HUES64 (cell line): ENCODE results near the gene PP2D1.
"Not testable (repeated sequence)": the region's sequence is repeated elsewhere in the genome, so short reads cannot be mapped to it uniquely, and the experiment has no call there.

Experiments
- H3K27ac ChIP-seq: 2 replicates; pipeline ENCODE4 v1.7.0; 2013; ENCODE audit warnings: low read depth, low read length, inconsistent platforms
- H3K27me3 ChIP-seq: 2 replicates; pipeline ENCODE4 v1.6.1; 2013; ENCODE audit warnings: mild to moderate bottlenecking, low read length; ENCODE audit not compliant: insufficient read depth
- H3K36me3 ChIP-seq: 2 replicates; pipeline ENCODE4 v1.6.1; 2013; ENCODE audit warnings: mild to moderate bottlenecking, low read length; ENCODE audit not compliant: insufficient read depth
- H3K4me1 ChIP-seq: 2 replicates; pipeline ENCODE4 v1.6.1; 2013; ENCODE audit warnings: mild to moderate bottlenecking, low read length, moderate library complexity; ENCODE audit not compliant: insufficient read depth
- H3K4me3 ChIP-seq: 2 replicates; pipeline ENCODE4 v1.5.1; 2013; ENCODE audit warnings: mild to moderate bottlenecking, low read length, moderate library complexity
- H3K9ac ChIP-seq: 2 replicates; pipeline ENCODE4 v1.6.1; 2013; ENCODE audit warnings: mild to moderate bottlenecking, low read depth, low read length
- H3K9me3 ChIP-seq: 2 replicates; pipeline ENCODE4 v1.6.1; 2013; ENCODE audit warnings: low read depth, low read length; ENCODE audit not compliant: insufficient read depth
- WGBS: fragments of 150-250, 120-280 bp; methylation state at CpG from one replicate; pipeline ENCODE4 v1.1.7; 2013; ENCODE audit warnings: missing lambda C conversion rate; 5-methylcytosine and 5-hydroxymethylcytosine counted together

The PP2D1 gene

DNA sequence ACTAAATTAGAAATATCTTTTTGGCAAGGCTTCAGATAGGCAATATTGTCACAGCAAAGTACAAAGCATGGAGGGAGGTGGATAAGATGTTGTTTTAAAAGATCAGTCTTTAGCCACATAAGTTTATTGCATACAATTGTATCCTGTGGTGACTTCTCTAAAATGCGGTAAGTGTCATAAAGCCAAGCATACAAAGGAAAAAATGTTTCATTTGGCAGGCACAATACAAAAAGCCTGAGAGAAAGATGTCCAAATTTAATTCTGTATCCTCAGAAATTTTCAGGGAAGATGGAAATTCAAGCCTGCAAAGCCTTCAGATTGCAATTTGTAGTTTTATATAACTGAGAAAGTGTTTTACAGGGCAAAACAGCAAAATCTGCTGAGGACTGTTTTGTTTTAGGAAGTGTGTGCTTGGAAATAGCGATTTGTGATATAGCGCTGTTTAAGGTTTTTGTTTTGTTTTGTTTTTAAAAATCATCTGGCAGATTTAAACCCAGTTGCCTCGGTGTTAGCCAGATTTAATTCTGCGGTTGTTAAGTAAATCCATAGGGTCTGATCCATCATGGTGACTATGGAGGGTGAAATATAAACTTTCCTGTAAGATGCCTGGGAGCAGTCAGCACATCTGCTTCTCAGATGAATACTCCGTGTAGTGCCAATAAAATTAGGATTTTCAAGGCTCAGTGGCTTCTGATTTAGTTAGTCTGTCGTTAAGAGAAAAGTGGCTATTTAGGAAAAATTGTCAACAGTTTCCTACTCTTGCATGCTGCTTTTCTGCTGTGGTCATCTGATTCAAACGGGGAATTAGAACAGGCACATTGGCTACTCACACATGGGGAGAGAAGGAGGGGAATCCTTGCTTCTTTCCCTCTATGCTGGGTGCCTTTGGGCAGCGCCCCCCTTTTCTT lies 36.2 kb upstream of the PP2D1 start:
- Histone ChIP-seq H3K36me3 (no peaks in the 10 kb centered on the region), H3K27ac (no peak overlapping the region), H3K4me3 (no peak overlapping the region), H3K9me3 (no peaks in the 10 kb centered on the region), H3K4me1 (no peaks in the 10 kb centered on the region), H3K27me3 (no peaks in the 10 kb centered on the region), H3K9ac (no peak overlapping the region)
- 87% methylated on average over 9 of the region's 9 CpGs for WGBS

DNA sequence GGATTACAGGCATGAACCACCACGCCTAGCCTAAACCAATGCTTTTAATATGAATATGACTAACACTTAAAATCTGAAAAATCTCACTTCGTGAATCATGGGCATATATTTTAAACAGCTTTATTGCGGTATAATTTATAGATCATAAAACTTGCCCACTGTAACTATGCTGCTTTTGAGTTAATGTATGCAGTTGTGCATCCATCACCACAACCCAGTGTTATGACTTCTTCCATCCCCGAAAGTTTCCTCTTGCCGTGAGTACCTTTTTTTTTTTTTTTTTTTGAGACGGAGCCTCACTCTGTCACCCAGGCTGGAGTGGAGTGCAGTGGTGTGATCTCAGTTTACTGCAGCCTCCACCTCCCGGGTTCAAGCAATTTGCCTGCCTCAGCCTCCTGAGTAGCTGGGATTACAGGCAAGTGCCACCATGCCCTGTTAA lies 35.3 kb upstream of the PP2D1 start:
- H3K4me1 ChIP-seq = no peaks in the 10 kb centered on the region
- no peaks in the 10 kb centered on the region for H3K9me3 ChIP-seq
- WGBS = 95% methylated on average over 6 of the region's 7 CpGs
- H3K27me3 ChIP-seq = no peaks in the 10 kb centered on the region
- no peak overlapping the region for H3K4me3 ChIP-seq
- H3K27ac ChIP-seq = no peak overlapping the region
- no peaks in the 10 kb centered on the region for H3K36me3 ChIP-seq
- no peak overlapping the region for H3K9ac ChIP-seq

DNA sequence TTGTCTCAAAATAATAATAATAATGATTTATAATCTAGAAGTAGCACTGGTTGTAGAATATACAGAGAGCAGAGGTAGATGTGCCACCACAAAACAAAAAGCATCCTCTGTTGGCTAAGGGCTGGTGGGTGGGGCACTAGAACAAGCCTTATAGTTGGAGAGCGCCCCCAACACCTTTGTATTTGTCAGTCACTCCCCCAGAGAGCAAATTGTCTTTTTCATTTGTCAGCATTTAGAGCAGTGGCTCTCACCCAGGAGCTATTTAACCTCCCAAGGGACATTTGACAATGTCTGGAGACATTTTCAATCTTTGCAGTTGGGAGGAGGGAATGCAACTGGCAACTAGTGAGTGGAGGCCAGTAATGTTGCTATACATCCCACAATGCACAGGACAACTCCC lies 34.5 kb upstream of the PP2D1 start:
- H3K9ac ChIP-seq = no peak overlapping the region

DNA sequence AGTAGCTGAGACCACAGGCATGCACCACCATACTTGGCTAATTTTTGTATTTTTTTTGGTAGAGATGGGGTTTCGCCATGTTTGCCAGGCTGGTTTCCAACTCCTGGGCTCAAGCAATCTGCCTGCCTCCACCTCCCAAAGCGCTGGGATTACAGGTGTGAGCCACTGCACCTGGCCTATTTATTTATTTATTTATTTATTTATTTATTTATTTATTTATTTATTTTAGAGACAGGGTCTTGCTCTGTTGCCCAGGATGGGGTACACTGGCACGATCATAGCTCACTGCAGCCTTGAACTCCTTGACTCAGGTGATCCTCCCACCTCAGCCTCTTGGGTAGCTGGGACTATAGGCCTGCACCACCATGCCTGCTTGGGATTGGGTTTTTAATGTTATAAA lies 33.1 kb upstream of the PP2D1 start:
- not testable (repeated sequence) for H3K4me3 ChIP-seq, H3K27ac ChIP-seq, H3K36me3 ChIP-seq, H3K27me3 ChIP-seq, H3K9ac ChIP-seq, H3K4me1 ChIP-seq, H3K9me3 ChIP-seq
- WGBS = 93% methylated on average over 3 of the region's 3 CpGs

More for the DNA sequence above, 34.5 kb upstream of the PP2D1 start:
- H3K4me1 ChIP-seq = peaks cover 4% of the 10 kb centered on the region
- no peak overlapping the region for H3K27ac ChIP-seq
- no peak overlapping the region for H3K4me3 ChIP-seq
- H3K36me3 ChIP-seq = no peaks in the 10 kb centered on the region
- 74% methylated on average over 1 of the region's 1 CpG for WGBS
- no peaks in the 10 kb centered on the region for H3K9me3 ChIP-seq
- peaks cover 4% of the 10 kb centered on the region; the same call in 1 of the 2 replicates for H3K27me3 ChIP-seq

DNA sequence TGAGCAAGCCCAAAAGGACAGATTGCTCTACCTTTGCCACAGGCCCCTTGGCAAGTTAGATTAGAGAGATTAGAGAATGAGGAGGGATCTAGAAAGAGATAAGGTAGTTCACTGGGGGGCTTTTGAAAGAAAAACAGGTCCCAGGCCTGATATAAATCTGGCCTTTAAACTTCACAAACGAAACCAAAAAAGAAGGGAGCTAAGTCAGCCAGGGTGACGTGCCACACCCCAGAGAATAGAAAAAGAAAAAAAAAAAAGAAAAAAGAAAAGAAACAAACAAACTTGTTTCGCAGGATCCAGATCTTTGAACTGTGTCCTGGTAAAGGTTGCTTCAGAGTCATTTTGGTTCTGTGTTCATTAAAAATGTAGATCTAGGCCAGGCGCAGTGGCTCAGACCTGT lies 31.8 kb upstream of the PP2D1 start:
- H3K9ac ChIP-seq = no peak overlapping the region
- peaks cover 10% of the 10 kb centered on the region for H3K4me1 ChIP-seq

DNA sequence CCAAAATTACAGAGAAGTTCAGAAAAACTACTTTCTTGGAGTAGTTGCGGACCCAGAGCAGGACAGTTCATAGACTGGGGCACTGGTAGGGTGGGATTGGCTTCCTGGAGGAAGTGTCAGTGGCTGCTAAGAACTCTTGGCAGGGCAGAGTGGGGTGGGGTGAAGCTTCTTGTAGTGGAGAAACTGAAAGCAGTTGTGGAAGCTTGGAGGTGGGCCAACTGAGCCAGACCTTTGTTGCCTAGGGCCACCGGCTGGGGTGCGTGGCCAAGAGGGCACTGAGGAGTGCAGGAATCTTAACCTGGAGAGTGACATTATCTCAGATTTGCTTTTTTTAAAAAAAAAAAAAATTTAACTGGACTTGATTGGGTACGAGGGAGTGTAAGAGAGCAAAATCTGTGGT lies 31.3 kb upstream of the PP2D1 start:
- no peaks in the 10 kb centered on the region for H3K36me3 ChIP-seq
- H3K4me3 ChIP-seq = no peak overlapping the region
- H3K4me1 ChIP-seq = peaks cover 14% of the 10 kb centered on the region
- no peak overlapping the region for H3K9ac ChIP-seq
- WGBS = 93% methylated on average over 4 of the region's 4 CpGs
- no peaks in the 10 kb centered on the region for H3K9me3 ChIP-seq
- H3K27ac ChIP-seq = no peak overlapping the region
- peaks cover 16% of the 10 kb centered on the region for H3K27me3 ChIP-seq

More for the DNA sequence above, 31.8 kb upstream of the PP2D1 start:
- no peak overlapping the region for H3K4me3 ChIP-seq
- WGBS = 96% methylated on average over 4 of the region's 4 CpGs
- no peaks in the 10 kb centered on the region for H3K9me3 ChIP-seq
- H3K36me3 ChIP-seq = no peaks in the 10 kb centered on the region
- peaks cover 11% of the 10 kb centered on the region for H3K27me3 ChIP-seq
- H3K27ac ChIP-seq = no peak overlapping the region

DNA sequence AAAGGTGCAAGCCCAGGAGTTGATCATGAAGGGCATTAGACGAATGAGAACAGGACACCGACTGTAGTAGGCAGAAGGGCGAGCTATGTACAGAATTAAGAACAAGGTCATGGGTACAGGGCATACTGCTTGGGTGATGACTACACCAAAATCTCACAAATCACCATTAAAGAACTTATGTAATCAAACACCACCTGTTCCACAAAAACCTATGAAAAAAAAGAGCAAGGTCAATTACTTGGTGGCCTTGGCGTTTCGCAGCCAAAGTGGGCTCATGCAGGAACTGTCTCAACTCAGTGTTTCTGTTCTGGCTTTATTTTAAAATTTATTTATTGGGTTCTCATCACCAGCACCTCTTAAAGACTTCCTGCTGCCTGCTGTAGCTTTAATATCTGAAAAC lies 30.3 kb upstream of the PP2D1 start:
- H3K4me3 ChIP-seq = no peak overlapping the region
- H3K4me1 ChIP-seq = peaks cover 16% of the 10 kb centered on the region

DNA sequence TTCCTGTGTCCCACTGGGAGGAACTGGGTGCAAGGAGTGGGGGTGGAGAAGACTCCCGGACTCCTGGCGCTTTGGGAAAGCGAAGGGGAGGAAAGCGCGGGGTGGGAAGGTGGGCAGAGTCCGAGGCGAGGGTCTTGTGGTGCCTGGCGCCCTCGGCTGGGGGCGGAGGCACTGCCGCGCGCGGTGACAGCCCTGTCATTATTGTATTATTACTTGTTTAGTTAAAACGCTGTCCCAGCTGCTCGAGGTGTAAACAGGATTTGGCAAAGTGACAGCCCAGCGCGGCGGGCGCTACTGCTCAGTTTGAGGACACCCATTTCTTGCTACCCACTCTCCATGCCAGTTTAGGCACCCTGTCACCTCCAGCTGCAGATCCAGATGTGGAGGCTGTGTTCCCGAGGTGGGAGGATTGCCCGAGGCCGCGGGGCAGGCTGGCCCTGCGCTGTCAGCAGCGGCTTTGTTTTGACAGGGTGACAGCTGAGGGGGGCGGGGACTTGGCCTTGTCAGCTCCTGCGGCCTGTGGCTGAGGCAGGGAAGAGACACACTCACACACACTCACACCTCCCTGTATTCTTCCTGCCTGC lies 29.2 kb upstream of the PP2D1 start:
- Histone ChIP-seq H3K9ac (peak overlapping the region; percentile 36; the same call in 1 of the 2 replicates), H3K27ac (no peak overlapping the region)

More for the DNA sequence above, 30.3 kb upstream of the PP2D1 start:
- H3K27ac ChIP-seq = no peak overlapping the region
- peaks cover 22% of the 10 kb centered on the region for H3K27me3 ChIP-seq
- H3K36me3 ChIP-seq = no peaks in the 10 kb centered on the region
- no peak overlapping the region for H3K9ac ChIP-seq
- H3K9me3 ChIP-seq = no peaks in the 10 kb centered on the region
- 77% methylated on average over 5 of the region's 5 CpGs for WGBS

DNA sequence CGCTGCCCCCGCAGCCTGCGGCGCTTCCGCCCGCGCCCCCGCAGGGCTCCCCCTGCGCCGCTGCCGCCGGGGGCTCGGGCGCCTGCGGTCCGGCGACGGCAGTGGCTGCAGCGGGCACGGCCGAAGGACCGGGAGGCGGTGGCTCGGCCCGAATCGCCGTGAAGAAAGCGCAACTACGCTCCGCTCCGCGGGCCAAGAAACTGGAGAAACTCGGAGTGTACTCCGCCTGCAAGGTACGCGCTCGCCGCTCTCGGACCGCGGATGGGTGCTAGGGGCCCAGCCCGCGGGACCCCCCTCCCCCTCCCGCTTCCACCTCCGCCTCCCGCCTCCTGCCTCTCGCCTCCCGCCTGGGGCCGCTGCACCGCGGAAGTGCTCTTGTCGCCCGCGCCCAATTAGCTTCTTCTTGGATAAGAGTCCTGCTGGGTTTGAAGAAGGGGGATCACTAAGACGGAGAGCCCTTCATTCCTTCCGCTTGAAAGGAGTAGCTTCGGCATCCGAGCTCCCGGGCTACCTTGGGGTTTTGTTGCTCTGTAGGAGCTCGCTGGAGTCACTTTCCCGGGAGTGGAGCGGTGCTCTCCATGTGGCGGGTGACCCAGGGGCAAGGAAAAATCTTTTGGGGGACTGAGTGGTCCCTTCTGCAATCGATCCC lies 28.6 kb upstream of the PP2D1 start:
- no peaks in the 10 kb centered on the region for H3K9me3 ChIP-seq
- H3K27ac ChIP-seq = no peak overlapping the region; the same call in 1 of the 2 replicates
- WGBS = under 1% methylated on average over 63 of the region's 64 CpGs
- no peaks in the 10 kb centered on the region for H3K36me3 ChIP-seq
- peaks cover 16% of the 10 kb centered on the region for H3K4me1 ChIP-seq
- peak overlapping the region; percentile 36; the same call in 1 of the 2 replicates for H3K9ac ChIP-seq
- peak overlapping the region; percentile 68 for H3K4me3 ChIP-seq
- H3K27me3 ChIP-seq = peaks cover 22% of the 10 kb centered on the region

More for the DNA sequence above, 29.2 kb upstream of the PP2D1 start:
- Histone ChIP-seq H3K4me3 (peak overlapping the region; percentile 68), H3K27me3 (peaks cover 22% of the 10 kb centered on the region), H3K4me1 (peaks cover 16% of the 10 kb centered on the region), H3K36me3 (no peaks in the 10 kb centered on the region), H3K9me3 (no peaks in the 10 kb centered on the region)
- 1% methylated on average over 28 of the region's 28 CpGs for WGBS

DNA sequence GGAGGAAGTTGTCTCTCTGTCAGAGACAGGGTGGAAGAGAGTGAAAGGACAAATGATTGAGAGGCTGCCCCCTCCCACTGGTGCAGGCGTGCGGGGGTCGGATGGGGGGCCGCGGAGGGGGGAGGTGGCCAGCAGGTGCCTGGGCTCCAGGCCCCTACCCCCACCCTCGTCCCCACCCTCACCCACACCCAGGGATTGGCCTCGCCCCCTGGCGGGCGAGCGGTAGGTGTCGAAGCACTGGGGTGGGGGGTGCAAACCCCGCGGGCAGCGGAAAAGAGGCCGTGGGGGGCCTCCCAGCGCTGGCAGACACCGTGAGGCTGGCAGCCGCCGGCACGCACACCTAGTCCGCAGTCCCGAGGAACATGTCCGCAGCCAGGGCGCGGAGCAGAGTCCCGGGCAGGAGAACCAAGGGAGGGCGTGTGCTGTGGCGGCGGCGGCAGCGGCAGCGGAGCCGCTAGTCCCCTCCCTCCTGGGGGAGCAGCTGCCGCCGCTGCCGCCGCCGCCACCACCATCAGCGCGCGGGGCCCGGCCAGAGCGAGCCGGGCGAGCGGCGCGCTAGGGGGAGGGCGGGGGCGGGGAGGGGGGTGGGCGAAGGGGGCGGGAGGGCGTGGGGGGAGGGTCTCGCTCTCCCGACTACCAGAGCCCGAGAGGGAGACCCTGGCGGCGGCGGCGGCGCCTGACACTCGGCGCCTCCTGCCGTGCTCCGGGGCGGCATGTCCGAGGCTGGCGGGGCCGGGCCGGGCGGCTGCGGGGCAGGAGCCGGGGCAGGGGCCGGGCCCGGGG lies 27.9 kb upstream of the PP2D1 start, which contains the start of gene KAT2B:
KAT2B (plus strand) TSS at position 682 of the 783 bp plus-strand sequence; CDS start at position 714, 32 bp downstream.
- Histone ChIP-seq H3K9me3 (no peaks in the 10 kb centered on the region), H3K4me3 (peak within 1 kb of the TSS; percentile 80), H3K4me1 (peaks cover 16% of the 10 kb centered on the region), H3K27ac (peak within 1 kb of the TSS; percentile 34; the same call in 1 of the 2 replicates), H3K9ac (peak within 1 kb of the TSS; percentile 49), H3K36me3 (no peaks in the 10 kb centered on the region), H3K27me3 (peaks cover 22% of the 10 kb centered on the region)
- under 1% methylated on average over 49 of the region's 75 CpGs for WGBS
